RWPE2 (cell line): ENCODE data around the gene EBNA1BP2.
"Not testable (repeated sequence)": the region's sequence is repeated elsewhere in the genome, so short reads cannot be mapped to it uniquely, and the experiment has no call there.

ENCODE experiments used
- ATAC-seq: fragments of 200-7000 bp; cut with Tn5 transposase; 3 replicates; pipeline ENCODE4 v1.9.1; 2021; ENCODE audit warnings: low read depth
- DNase-seq: peaks from one replicate; pipeline ENCODE4 v3.0.0-alpha.2; 2020; ENCODE audit warnings: low spot score
- H3K27ac ChIP-seq: fragments of 450-650 bp; 2 replicates; pipeline ENCODE4 v1.5.1; 2017; ENCODE audit warnings: mild to moderate bottlenecking; ENCODE audit not compliant: poor library complexity, severe bottlenecking
- H3K27me3 ChIP-seq: fragments of 250-450 bp; sonication (Bioruptor Pico); 2 replicates; pipeline ENCODE4 v1.5.1; 2021; ENCODE audit warnings: mild to moderate bottlenecking, moderate library complexity; ENCODE audit not compliant: insufficient read depth, poor library complexity, severe bottlenecking
- H3K36me3 ChIP-seq: fragments of 250-450 bp; sonication (Bioruptor Pico); 2 replicates; pipeline ENCODE4 v1.5.1; 2020; ENCODE audit warnings: low read depth, mild to moderate bottlenecking, moderate library complexity
- H3K4me1 ChIP-seq: fragments of 250-450 bp; sonication (Bioruptor Pico); 2 replicates; pipeline ENCODE4 v1.5.1; 2021; ENCODE audit warnings: mild to moderate bottlenecking, moderate library complexity; ENCODE audit not compliant: insufficient read depth, poor library complexity, severe bottlenecking
- H3K4me3 ChIP-seq: fragments of 250-450 bp; sonication (Bioruptor Pico); 2 replicates; pipeline ENCODE4 v1.5.1; 2021; ENCODE audit warnings: mild to moderate bottlenecking, moderate library complexity; ENCODE audit not compliant: severe bottlenecking
- H3K9me3 ChIP-seq: fragments of 250-450 bp; sonication (Bioruptor Pico); 2 replicates; pipeline ENCODE4 v1.5.1; 2021; ENCODE audit warnings: mild to moderate bottlenecking, moderate library complexity; ENCODE audit not compliant: severe bottlenecking
- TF ChIP-seq, protein P1 (sequence below): fragments of 450-650 bp; IDR thresholded peaks from one replicate; pipeline ENCODE4 v1.5.1; 2017; ENCODE audit warnings: mild to moderate bottlenecking, moderate library complexity; ENCODE audit not compliant: poor library complexity, severe bottlenecking

The EBNA1BP2 gene

DNA sequence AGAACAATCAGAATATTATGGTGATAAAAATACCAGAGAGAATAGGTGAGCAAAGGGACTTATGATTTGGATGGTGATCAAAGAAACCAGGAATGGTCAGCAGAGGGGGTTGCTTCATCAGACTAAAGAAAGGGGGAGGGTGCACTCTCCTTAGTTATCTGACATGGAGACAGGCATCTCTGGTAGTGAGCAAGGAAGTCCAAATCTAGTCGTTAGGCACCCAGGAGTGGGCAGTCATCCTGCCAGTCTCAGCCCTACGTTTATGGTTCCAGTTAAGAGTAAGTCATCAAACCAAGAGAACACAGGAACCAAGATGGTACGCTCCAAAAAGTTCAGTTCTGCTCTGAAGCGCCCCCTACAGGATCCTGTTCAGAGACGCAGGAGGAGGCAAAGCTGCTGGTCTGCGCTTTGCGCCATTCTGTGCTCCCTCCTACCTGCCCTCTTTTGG, 28.6 kb downstream of the EBNA1BP2 start:
- no peak for ATAC-seq
- DNase-seq: no peak
- TF ChIP-seq, protein P1, sequence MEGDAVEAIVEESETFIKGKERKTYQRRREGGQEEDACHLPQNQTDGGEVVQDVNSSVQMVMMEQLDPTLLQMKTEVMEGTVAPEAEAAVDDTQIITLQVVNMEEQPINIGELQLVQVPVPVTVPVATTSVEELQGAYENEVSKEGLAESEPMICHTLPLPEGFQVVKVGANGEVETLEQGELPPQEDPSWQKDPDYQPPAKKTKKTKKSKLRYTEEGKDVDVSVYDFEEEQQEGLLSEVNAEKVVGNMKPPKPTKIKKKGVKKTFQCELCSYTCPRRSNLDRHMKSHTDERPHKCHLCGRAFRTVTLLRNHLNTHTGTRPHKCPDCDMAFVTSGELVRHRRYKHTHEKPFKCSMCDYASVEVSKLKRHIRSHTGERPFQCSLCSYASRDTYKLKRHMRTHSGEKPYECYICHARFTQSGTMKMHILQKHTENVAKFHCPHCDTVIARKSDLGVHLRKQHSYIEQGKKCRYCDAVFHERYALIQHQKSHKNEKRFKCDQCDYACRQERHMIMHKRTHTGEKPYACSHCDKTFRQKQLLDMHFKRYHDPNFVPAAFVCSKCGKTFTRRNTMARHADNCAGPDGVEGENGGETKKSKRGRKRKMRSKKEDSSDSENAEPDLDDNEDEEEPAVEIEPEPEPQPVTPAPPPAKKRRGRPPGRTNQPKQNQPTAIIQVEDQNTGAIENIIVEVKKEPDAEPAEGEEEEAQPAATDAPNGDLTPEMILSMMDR: peak; percentile 30
- H3K27ac ChIP-seq: no peak overlapping the region
- no peak overlapping the region for H3K4me3 ChIP-seq
- H3K27me3 ChIP-seq: no peaks in the 10 kb centered on the region
- peaks cover 7% of the 10 kb centered on the region for H3K9me3 ChIP-seq
- H3K36me3 ChIP-seq: no peaks in the 10 kb centered on the region
- H3K4me1 ChIP-seq: peaks cover 11% of the 10 kb centered on the region

DNA sequence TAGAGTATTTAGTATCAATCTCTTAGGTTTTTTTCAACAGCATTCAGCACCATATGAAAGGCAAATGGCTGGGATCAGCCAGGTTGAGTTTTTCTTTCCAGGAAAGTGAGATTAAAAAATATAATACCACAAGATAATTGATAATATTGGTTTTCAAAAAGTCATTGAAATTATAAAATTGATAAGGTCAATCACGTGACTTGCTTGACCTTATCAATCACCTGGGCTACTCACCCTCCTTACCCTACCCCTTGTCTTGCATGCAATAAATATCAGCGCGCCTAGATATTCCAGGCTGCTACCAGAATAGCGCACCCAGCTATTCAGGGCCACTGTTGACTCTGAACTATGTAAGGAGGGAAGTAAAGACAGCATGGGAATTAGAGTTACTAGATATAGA, 31.5 kb downstream of the EBNA1BP2 start:
- DNase-seq: no peak
- no peak for ATAC-seq
- TF ChIP-seq, protein P1: no peak

DNA sequence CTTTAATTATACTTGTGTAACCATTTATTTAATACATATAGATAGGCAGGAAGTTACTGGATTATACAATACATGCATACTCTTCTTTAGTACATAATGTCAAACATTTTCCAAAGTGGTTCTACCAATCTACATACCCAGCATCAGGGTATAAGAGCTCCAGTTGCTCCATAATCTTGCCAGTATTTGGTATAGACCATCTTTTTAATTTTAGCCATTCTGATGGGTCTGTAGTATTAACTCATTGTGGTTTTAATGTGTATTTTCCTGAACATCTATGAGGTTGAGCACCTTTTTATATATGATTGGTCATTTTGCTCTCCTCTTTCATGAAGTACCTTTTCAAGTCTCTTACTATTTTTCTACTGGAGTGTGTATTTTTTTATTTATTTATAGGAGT, 32.1 kb downstream of the EBNA1BP2 start:
- Histone ChIP-seq H3K27ac (no peak overlapping the region), H3K9me3 (peaks cover 7% of the 10 kb centered on the region), H3K27me3 (no peaks in the 10 kb centered on the region), H3K36me3 (no peaks in the 10 kb centered on the region), H3K4me3 (no peak overlapping the region), H3K4me1 (peaks cover 22% of the 10 kb centered on the region)
- TF ChIP-seq, protein P1: no peak
- no peak for DNase-seq
- no peak for ATAC-seq

More for the DNA sequence above, 31.5 kb downstream of the EBNA1BP2 start:
- Histone ChIP-seq H3K4me1 (peaks cover 21% of the 10 kb centered on the region), H3K36me3 (no peaks in the 10 kb centered on the region), H3K4me3 (no peak overlapping the region), H3K27me3 (no peaks in the 10 kb centered on the region), H3K27ac (no peak overlapping the region), H3K9me3 (peaks cover 7% of the 10 kb centered on the region)

DNA sequence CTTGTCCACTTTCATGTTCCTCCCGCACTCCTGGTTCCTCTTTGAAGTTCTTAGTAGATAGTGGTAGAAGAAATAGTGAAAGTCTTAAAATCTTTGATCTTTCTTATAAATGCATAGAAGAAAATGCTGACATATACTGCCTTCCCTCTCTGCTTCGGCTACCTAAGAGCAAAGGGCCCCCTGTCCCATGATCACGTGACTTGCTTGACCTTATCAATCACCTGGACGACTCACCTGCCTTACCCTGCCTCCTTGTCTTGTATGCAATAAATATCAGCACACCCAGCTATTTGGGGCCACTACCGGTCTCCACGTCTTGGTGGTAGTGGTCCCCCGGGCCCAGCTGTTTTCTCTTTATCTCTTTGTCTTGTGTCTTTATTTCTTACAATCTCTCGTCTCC, 32.8 kb downstream of the EBNA1BP2 start:
- ATAC-seq, H3K9me3 ChIP-seq, H3K36me3 ChIP-seq, H3K4me3 ChIP-seq, DNase-seq, H3K27me3 ChIP-seq, H3K27ac ChIP-seq: not testable (repeated sequence)
- peaks cover 17% of the 10 kb centered on the region for H3K4me1 ChIP-seq

DNA sequence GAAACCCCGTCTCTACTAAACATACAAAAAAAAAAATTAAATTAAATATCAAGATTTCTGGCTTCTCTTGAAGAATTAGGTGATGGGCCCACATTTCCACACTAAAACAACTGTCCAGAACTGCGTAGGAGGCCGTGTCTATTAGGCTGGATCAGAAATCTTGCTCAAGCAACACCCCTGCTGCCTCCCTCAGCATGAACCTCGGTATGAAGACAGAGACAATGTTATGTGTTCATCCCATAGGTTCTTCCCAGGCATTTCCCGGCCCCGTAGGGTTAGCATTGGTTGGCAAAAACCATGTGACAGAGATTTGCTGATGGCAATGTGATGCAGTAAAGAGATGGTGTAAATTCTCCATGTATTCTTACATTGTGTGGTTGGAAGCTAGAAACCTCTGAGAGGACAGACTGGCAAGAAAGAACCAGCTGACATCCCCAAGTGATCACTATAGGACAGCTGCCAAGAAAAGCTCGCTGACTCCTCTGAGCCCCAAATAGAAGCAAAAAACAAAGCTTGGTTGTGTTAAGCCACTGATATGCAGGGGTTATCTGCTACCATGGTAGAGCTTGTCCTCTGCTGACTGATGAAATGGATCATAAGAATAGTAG, 34.5 kb downstream of the EBNA1BP2 start:
- ATAC-seq (no peak), DNase-seq (no peak)
- H3K4me3 ChIP-seq: no peak overlapping the region
- H3K27me3 ChIP-seq: no peaks in the 10 kb centered on the region
- H3K27ac ChIP-seq: no peak overlapping the region
- H3K9me3 ChIP-seq: peaks cover 7% of the 10 kb centered on the region
- TF ChIP-seq, protein P1: no peak
- H3K4me1 ChIP-seq: peaks cover 12% of the 10 kb centered on the region
- H3K36me3 ChIP-seq: no peaks in the 10 kb centered on the region
